ENCODE measurements around the gene SP7.
"Not testable (repeated sequence)": the region's sequence is repeated elsewhere in the genome, so short reads cannot be mapped to it uniquely, and the experiment has no call there.

SP7 gene

GRCh38 chr12:53352331-53353256, 16.4 kb upstream of the SP7 start:
- Histone ChIP-seq H3K27ac (no peak overlapping the region), H3K4me3 (no peak overlapping the region)

DNA sequence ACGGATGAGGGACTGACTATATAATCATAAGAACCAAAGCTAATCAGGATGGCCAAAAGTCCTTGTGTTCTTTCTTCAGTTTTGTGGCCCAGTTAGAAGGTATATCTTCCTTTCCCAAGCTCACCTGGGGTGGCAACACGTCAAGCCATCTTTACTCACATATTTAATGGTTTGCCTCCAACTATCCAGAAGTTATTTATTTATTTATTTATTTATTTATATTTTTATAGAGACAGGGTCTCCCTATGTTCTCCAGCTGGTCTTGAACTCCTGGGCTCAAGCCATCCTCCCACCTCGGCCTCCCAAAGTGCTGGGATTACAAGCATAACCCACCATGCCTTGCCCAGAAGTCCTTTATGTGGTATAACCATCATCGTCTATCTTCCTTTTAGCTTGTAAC, 11.8 kb upstream of the SP7 start:
- Histone ChIP-seq H3K27ac (no peak overlapping the region), H3K4me3 (no peak overlapping the region)

- H3K4me3 ChIP-seq: no peak overlapping the region
- H3K27ac ChIP-seq: peak overlapping the region in 1 of 21 experiments; percentile 79
Observed at GRCh38 chr12:53346491-53346890, 10.3 kb upstream of the SP7 start.

GRCh38 chr12:53345486-53346188, 9.5 kb upstream of the SP7 start:
- H3K27ac ChIP-seq: peak overlapping the region in 20 of 21 experiments; percentile 43 to 90 (median 81)
- H3K4me3 ChIP-seq: peak overlapping the region; percentile 44 to 70 (median 58)

GRCh38 chr12:53344824-53345485, 8.8 kb upstream of the SP7 start:
- Histone ChIP-seq H3K4me3 (peak overlapping the region; percentile 44 to 70 (median 58)), H3K27ac (peak overlapping the region; percentile 34 to 90 (median 81))

DNA sequence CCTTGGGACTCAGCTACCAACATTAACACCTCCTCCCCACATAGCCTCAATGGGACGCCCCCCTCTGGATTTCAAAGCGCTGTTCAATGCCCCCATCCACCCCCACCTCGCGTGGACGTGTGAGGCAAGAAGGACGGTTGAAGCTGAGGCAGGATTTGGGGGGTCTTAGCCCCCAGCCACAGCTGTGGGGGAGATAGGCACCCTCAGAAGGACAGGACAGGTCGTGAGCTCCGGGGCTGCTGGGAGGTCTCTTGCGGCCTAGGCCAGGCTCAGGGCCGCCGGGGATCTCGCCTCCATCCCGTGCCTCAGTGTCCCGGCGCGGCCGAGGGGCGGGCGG, 8.3 kb upstream of the SP7 start:
- Histone ChIP-seq H3K27ac (peak overlapping the region in 16 of 21 experiments; percentile 34 to 90 (median 81)), H3K4me3 (peak overlapping the region in 6 of 7 experiments; percentile 44 to 70 (median 58))

DNA sequence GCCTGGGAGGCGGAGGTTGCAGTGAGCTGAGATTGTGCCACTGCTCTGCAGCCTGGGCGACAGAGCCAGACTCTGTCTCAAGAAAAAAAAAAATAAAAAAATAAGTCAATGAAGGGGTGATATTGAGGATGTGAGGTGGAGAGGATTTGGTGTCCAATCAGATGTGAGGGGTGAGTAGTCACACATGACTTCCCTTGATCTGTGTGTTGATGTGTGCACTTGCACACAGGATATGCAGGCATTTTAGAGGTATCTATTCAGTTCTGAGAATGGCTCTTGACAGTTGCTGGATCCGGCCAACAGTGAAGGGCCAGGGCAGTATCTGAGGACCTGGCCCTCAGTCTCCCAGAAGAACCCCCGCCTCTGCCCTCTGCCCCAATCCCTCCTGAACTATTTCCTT, 7.8 kb upstream of the SP7 start:
- peak overlapping the region in 2 of 21 experiments; percentile 77 to 83 for H3K27ac ChIP-seq
- H3K4me3 ChIP-seq: no peak overlapping the region

DNA sequence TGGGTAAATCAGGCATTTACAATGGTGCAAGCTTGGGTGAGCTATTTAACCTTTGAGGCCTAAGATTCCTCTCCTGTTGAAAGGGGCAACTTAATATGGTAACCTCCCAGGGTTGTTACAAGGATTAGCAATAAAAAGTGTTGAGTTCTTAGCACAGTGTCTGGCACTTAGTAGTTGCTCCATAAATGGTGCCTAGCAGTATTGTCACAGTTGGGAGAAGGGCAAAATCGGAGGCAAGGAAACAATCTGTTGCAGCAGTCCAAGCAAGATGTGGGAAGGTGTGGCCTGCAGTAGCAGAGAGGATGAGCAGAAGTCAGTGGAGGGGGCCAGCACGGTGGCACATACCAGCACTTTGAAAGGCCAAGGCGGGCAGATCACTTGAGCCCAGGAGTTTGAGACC, 7.3 kb upstream of the SP7 start:
- no peak overlapping the region for H3K4me3 ChIP-seq
- H3K27ac ChIP-seq: no peak overlapping the region

GRCh38 chr12:53340398-53340797, 4.2 kb upstream of the SP7 start:
- no peak overlapping the region for H3K4me3 ChIP-seq
- no peak overlapping the region for H3K27ac ChIP-seq

GRCh38 chr12:53338916-53339315, 2.8 kb upstream of the SP7 start:
- H3K4me3 ChIP-seq: no peak overlapping the region
- H3K27ac ChIP-seq: no peak overlapping the region

- Histone ChIP-seq H3K27ac (no peak overlapping the region), H3K4me3 (no peak overlapping the region)
Observed at GRCh38 chr12:53338017-53338416, 1.9 kb upstream of the SP7 start.

- H3K4me3 ChIP-seq: no peak overlapping the region
Observed at GRCh38 chr12:53334822-53335221, 1.3 kb downstream of the SP7 start.

DNA sequence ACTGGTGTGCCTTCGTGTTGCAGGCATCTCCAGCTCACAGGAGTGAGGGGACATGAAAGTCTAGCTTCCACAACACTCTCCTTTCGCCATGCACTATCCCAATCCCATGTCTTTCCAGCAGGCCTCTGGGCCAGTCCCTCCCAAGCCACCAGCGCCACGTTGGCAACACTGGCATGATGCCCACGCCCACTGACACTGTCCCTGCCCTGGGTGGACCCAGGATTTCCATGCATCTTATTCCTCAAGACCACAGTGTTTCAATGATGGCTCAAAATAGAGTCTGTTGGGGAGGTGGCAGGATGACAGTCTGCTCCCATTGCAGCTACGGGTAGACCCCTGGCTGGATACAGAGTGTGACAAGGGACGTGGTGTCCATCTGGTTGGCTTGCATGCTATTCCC, 2.3 kb downstream of the SP7 start:
- no peak overlapping the region for H3K27ac ChIP-seq
- no peak overlapping the region for H3K4me3 ChIP-seq

More at GRCh38 chr12:53334822-53335221, 1.3 kb downstream of the SP7 start:
- no peak overlapping the region for H3K27ac ChIP-seq

DNA sequence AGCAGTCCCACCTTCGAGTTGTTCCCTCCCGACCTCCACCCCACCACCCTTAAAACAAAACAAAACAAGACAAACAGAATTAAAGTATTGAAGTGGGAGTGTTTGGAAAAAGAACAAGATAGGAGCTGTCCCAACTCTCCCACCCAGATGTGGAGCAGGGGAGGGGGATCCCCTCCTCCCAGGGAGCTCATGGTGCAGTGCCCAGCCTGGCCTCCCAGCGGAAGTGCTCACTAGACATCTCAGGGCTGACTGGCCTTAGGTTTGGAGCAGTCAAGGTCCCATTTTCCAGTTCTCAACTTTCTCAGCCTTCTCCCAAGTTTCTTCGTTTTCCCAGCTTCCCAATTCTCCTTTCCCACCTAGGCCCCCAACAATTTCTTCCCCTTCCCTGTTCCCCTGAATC, 2.9 kb downstream of the SP7 start:
- H3K4me3 ChIP-seq: no peak overlapping the region
- H3K27ac ChIP-seq: no peak overlapping the region

DNA sequence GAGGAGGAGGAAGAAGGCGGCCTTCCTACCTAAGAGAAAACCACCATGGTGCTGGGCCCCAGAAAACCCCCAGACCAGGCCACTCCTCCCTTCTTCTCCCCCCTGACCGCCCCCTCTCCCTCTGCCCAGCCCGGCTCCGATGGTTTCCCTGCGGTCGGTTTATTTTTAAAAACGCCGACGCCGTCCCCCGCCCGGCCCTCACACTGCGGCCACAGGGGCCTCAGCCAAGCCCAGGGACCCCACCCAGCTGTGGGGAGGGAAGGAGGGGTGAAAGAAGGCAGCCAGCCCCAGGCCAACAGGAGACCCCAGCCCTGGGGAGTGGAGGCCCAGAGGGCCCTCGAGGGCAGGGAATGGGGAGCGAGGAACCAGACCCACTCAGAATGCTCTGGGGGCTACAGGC, 3.4 kb downstream of the SP7 start:
- Histone ChIP-seq H3K4me3 (no peak overlapping the region), H3K27ac (no peak overlapping the region)

DNA sequence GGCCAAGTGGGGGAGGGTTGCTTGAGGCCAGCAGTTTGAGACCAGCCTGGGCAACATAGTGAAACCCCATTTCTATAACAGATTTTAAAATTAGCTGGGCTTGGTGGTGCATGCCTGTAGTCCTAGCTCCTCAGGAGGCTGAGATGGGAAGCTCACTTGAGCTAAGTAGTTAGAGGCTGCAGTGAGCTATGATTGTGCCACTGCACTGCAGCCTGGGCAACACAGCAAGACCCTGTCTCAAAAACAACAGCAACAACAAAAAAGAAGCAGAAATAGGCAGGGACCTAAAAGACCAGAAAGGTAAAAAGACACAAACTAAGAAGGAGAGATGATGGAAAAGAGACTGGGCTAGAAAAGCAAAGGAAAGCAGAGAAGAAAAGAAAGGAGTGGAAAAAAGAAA, 3.8 kb downstream of the SP7 start:
- H3K4me3 ChIP-seq, H3K27ac ChIP-seq: not testable (repeated sequence)

DNA sequence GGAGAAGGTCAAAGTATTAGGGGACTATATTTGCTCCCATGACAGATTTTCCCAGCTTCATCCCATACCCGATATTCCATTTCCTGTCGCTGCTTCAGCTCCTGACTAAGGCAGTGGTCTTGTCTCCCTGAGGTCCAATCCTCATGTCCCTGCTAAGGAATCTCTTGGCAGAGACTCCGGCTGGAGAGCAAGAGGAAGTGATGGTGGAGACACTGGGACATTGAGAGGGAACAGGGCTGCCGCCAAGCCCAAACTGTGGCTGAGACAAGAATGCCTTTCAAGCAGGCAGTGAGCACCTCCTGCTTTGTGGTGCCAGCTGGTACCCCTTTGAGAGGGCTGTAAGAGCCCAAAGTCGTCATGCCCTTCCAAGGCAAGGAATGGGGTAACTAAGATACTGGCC, 5.5 kb downstream of the SP7 start:
- Histone ChIP-seq H3K27ac (no peak overlapping the region), H3K4me3 (no peak overlapping the region)

- no peak overlapping the region for H3K4me3 ChIP-seq
- H3K27ac ChIP-seq: no peak overlapping the region
Observed at GRCh38 chr12:53328043-53328435, 8.1 kb downstream of the SP7 start.

GRCh38 chr12:53327435-53328042, 8.6 kb downstream of the SP7 start:
- Histone ChIP-seq H3K27ac (no peak overlapping the region), H3K4me3 (no peak overlapping the region)

Data from skin epidermis (tissue), 12 donors.